ENCODE results near the gene CHD6.

DNA sequence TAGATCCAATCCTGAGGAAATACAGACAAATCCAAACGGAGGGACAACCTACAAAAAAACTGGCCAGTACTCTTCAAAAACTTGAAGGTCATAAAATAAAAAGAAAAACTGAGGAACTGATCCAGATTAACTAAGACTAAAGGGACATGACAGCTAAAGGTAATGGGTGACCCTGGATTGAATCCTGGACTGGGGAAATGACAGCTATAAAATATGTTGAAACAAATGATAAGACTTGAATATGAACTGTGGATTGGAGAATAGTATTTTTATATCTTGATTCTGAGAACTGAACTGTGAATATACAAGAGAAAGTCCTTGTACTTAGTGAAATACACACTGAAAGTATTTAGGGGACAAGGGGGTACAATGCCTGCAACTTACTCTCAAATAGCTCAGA, 154.6 kb downstream of the CHD6 start:
- TF ChIP-seq, protein P1, sequence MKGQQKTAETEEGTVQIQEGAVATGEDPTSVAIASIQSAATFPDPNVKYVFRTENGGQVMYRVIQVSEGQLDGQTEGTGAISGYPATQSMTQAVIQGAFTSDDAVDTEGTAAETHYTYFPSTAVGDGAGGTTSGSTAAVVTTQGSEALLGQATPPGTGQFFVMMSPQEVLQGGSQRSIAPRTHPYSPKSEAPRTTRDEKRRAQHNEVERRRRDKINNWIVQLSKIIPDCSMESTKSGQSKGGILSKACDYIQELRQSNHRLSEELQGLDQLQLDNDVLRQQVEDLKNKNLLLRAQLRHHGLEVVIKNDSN (IDR thresholded peaks at IDR 0.05) = no peak
- no peak for TF ChIP-seq EGR1 (IDR thresholded peaks at IDR 0.05)
- no peak for TF ChIP-seq EP300 (IDR thresholded peaks at IDR 0.05; ENCODE audit: borderline replicate concordance)
- TF ChIP-seq CEBPB (IDR thresholded peaks at IDR 0.05) = no peak
- TF ChIP-seq, protein P2, sequence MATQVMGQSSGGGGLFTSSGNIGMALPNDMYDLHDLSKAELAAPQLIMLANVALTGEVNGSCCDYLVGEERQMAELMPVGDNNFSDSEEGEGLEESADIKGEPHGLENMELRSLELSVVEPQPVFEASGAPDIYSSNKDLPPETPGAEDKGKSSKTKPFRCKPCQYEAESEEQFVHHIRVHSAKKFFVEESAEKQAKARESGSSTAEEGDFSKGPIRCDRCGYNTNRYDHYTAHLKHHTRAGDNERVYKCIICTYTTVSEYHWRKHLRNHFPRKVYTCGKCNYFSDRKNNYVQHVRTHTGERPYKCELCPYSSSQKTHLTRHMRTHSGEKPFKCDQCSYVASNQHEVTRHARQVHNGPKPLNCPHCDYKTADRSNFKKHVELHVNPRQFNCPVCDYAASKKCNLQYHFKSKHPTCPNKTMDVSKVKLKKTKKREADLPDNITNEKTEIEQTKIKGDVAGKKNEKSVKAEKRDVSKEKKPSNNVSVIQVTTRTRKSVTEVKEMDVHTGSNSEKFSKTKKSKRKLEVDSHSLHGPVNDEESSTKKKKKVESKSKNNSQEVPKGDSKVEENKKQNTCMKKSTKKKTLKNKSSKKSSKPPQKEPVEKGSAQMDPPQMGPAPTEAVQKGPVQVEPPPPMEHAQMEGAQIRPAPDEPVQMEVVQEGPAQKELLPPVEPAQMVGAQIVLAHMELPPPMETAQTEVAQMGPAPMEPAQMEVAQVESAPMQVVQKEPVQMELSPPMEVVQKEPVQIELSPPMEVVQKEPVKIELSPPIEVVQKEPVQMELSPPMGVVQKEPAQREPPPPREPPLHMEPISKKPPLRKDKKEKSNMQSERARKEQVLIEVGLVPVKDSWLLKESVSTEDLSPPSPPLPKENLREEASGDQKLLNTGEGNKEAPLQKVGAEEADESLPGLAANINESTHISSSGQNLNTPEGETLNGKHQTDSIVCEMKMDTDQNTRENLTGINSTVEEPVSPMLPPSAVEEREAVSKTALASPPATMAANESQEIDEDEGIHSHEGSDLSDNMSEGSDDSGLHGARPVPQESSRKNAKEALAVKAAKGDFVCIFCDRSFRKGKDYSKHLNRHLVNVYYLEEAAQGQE (IDR thresholded peaks at IDR 0.05; ENCODE audit: low read depth) = no peak
- TF ChIP-seq, protein P3, sequence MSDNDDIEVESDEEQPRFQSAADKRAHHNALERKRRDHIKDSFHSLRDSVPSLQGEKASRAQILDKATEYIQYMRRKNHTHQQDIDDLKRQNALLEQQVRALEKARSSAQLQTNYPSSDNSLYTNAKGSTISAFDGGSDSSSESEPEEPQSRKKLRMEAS (IDR thresholded peaks at IDR 0.05) = no peak

Measured in Ishikawa (cell line).